Liver (tissue), 3 donors: Measurements from ENCODE around the gene ITGA6.

Source experiments
- GABPA ChIP-seq, 2 donors: IDR thresholded peaks in 1 of 2; conservative IDR thresholded peaks in 1 of 2; 2 replicates each; pipeline ENCODE4 v1.6.1; 2016; ENCODE audit warnings: antibody characterized with exemption in 2 of 2, mild to moderate bottlenecking in 1 of 2, moderate library complexity in 1 of 2
- HNF4A ChIP-seq, 2 donors: conservative IDR thresholded peaks; 2 replicates each; pipeline ENCODE4 v1.6.1; 2016; ENCODE audit warnings: antibody characterized with exemption in 2 of 2, mild to moderate bottlenecking in 2 of 2
- HNF4G ChIP-seq: IDR thresholded peaks from 2 replicates; pipeline ENCODE4 v1.6.1; 2016; ENCODE audit warnings: antibody characterized with exemption
- JUND ChIP-seq, 2 donors: IDR thresholded peaks; 2 replicates each; pipeline ENCODE4 v1.6.1; 2016; ENCODE audit warnings: antibody characterized with exemption in 2 of 2
- RAD21 ChIP-seq, 2 donors: IDR thresholded peaks; 2 replicates each; pipeline ENCODE4 v1.6.1; 2016; ENCODE audit warnings: antibody characterized with exemption in 2 of 2, mild to moderate bottlenecking in 2 of 2
- RXRA ChIP-seq, 2 donors: IDR thresholded peaks; 2 replicates each; pipeline ENCODE4 v1.6.1; 2017 to 2018; ENCODE audit warnings: antibody characterized with exemption in 2 of 2, mild to moderate bottlenecking in 1 of 2
- SP1 ChIP-seq: IDR thresholded peaks from 2 replicates; pipeline ENCODE4 v1.6.1; 2018; ENCODE audit warnings: antibody characterized with exemption, mild to moderate bottlenecking
- TAF1 ChIP-seq: conservative IDR thresholded peaks from 2 replicates; pipeline ENCODE4 v1.6.1; 2016; ENCODE audit warnings: antibody characterized with exemption, mild to moderate bottlenecking
- TF ChIP-seq, protein P1 (sequence below): fragments of 150-350 bp; IDR thresholded peaks from 2 replicates; pipeline ENCODE4 v1.5.1; 2017; ENCODE audit warnings: improper control_type of control experiment, low read depth, low read length; ENCODE audit not compliant: missing input control
- TF ChIP-seq, protein P2 (sequence below): IDR thresholded peaks from 2 replicates; pipeline ENCODE4 v1.6.1; 2016; ENCODE audit warnings: antibody characterized with exemption
- TF ChIP-seq, protein P3 (sequence below): IDR thresholded peaks from 2 replicates; pipeline ENCODE4 v1.6.1; 2016; ENCODE audit warnings: antibody characterized with exemption
- donor health status: healthy.
- donor health status: healthy.

DNA sequence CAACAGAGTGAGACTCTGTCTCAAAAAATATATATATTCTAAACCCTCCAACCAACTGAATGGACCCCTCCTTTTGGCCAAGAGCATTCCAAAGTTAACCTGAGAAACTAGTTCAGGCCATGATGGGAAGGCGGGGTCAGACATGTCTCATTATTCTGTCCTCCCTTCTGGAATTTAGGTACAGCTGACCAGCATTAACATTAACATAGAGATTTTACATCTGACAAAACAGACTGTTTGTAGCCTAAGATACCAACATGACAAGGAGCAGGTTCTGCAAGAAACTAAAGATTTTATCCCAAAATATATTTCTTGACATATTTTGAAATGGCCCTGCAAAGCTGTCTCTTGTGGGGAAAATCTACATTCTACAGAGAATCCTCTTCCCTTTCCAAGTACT, 121.7 kb downstream of the ITGA6 start:
- TF ChIP-seq TAF1 = no peak
- TF ChIP-seq RAD21 (IDR thresholded peaks at IDR 0.05) = no peak
- TF ChIP-seq, protein P1, sequence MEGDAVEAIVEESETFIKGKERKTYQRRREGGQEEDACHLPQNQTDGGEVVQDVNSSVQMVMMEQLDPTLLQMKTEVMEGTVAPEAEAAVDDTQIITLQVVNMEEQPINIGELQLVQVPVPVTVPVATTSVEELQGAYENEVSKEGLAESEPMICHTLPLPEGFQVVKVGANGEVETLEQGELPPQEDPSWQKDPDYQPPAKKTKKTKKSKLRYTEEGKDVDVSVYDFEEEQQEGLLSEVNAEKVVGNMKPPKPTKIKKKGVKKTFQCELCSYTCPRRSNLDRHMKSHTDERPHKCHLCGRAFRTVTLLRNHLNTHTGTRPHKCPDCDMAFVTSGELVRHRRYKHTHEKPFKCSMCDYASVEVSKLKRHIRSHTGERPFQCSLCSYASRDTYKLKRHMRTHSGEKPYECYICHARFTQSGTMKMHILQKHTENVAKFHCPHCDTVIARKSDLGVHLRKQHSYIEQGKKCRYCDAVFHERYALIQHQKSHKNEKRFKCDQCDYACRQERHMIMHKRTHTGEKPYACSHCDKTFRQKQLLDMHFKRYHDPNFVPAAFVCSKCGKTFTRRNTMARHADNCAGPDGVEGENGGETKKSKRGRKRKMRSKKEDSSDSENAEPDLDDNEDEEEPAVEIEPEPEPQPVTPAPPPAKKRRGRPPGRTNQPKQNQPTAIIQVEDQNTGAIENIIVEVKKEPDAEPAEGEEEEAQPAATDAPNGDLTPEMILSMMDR = no peak
- TF ChIP-seq HNF4A (conservative IDR thresholded peaks at IDR 0.05) = no peak
- no peak for TF ChIP-seq RXRA (IDR thresholded peaks at IDR 0.05)
- TF ChIP-seq, protein P2, sequence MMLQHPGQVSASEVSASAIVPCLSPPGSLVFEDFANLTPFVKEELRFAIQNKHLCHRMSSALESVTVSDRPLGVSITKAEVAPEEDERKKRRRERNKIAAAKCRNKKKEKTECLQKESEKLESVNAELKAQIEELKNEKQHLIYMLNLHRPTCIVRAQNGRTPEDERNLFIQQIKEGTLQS = no peak
- no peak for TF ChIP-seq GABPA (IDR thresholded peaks at IDR 0.05 in 1 of 2, conservative IDR thresholded peaks at IDR 0.05 in 1 of 2)
- no peak for TF ChIP-seq HNF4G
- TF ChIP-seq SP1 = no peak
- TF ChIP-seq, protein P3, sequence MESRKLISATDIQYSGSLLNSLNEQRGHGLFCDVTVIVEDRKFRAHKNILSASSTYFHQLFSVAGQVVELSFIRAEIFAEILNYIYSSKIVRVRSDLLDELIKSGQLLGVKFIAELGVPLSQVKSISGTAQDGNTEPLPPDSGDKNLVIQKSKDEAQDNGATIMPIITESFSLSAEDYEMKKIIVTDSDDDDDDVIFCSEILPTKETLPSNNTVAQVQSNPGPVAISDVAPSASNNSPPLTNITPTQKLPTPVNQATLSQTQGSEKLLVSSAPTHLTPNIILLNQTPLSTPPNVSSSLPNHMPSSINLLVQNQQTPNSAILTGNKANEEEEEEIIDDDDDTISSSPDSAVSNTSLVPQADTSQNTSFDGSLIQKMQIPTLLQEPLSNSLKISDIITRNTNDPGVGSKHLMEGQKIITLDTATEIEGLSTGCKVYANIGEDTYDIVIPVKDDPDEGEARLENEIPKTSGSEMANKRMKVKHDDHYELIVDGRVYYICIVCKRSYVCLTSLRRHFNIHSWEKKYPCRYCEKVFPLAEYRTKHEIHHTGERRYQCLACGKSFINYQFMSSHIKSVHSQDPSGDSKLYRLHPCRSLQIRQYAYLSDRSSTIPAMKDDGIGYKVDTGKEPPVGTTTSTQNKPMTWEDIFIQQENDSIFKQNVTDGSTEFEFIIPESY = no peak
- TF ChIP-seq JUND (IDR thresholded peaks at IDR 0.05) = no peak
